ENCODE results near the gene ZNF142. TPM values are rescaled to one million over a fixed set of nuclear protein-coding genes. Genes with fewer than 3 reads are reported as not detected.

The ZNF142 gene
- total and polyA plus RNA-seq, 10 donors = 2.9 to 33.0 (median 29.3) TPM

DNA sequence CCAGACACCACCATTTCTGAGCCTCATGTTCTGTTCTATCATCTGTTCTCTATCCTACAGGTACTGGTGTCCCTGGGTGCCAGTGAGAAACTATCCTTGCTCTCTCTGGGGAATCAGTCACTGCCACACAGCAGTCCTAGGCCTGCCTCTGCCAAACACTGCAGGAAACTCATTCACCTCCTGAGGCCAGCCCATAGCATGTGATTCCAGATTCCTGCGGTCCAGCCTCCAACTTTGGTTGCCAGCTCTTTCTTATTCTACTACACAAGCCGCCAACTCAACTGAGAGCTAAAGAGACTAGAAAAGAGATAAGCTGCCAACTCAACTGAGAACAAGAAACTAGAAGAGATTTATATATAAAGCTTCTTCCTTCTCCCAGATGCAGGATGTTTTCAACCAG is 42.4 kb upstream of the ZNF142 start:
- Histone ChIP-seq H3K9me3 (no peaks in the 10 kb centered on the region), H3K4me1 (no peaks in the 10 kb centered on the region), H3K27ac (no peak overlapping the region), H3K36me3 (peaks cover 0 to 40% (median 10%) of the 10 kb centered on the region in 6 donors), H3K4me3 (no peak overlapping the region), H3K27me3 (replicated peaks in 1 of 7) (no peaks in the 10 kb centered on the region)
- no peak for DNase-seq
- intact Hi-C loops (cut with DNase I; ENCODE audit: low total_unique reads) = no loop called here
- WGBS, 5 donors = 92 to 98% (median 97%) methylated on average over 2 of the region's 2 CpGs
- TF ChIP-seq POLR2AphosphoS5 (IDR thresholded peaks at IDR 0.05) = no peak
- TF ChIP-seq, protein P1, sequence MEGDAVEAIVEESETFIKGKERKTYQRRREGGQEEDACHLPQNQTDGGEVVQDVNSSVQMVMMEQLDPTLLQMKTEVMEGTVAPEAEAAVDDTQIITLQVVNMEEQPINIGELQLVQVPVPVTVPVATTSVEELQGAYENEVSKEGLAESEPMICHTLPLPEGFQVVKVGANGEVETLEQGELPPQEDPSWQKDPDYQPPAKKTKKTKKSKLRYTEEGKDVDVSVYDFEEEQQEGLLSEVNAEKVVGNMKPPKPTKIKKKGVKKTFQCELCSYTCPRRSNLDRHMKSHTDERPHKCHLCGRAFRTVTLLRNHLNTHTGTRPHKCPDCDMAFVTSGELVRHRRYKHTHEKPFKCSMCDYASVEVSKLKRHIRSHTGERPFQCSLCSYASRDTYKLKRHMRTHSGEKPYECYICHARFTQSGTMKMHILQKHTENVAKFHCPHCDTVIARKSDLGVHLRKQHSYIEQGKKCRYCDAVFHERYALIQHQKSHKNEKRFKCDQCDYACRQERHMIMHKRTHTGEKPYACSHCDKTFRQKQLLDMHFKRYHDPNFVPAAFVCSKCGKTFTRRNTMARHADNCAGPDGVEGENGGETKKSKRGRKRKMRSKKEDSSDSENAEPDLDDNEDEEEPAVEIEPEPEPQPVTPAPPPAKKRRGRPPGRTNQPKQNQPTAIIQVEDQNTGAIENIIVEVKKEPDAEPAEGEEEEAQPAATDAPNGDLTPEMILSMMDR (IDR thresholded peaks at IDR 0.05 in 8 of 11, conservative IDR thresholded peaks at IDR 0.05 in 3 of 11) = no peak
- TF ChIP-seq POLR2A (IDR thresholded peaks at IDR 0.05) = no peak

DNA sequence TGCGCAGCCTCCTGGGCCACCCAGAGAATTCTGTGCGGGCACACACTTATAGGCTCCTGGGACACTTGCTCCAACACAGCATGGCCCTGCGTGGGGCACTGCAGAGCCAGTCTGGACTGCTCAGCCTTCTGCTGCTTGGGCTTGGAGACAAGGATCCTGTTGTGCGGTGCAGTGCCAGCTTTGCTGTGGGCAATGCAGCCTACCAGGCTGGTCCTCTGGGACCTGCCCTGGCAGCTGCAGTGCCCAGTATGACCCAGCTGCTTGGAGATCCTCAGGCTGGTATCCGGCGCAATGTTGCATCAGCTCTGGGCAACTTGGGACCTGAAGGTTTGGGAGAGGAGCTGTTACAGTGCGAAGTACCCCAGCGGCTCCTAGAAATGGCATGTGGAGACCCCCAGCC is 39.5 kb upstream of the ZNF142 start:
- no peaks in the 10 kb centered on the region for H3K4me1 ChIP-seq
- DNase-seq = no peak
- H3K36me3 ChIP-seq = peaks cover 0 to 58% (median 14%) of the 10 kb centered on the region in 6 donors
- H3K4me3 ChIP-seq = no peak overlapping the region
- 96 to 99% (median 97%) methylated on average over 6 to 8 of the region's 8 CpGs for WGBS, 5 donors
- no peaks in the 10 kb centered on the region for H3K9me3 ChIP-seq
- no peak for TF ChIP-seq POLR2AphosphoS5 (IDR thresholded peaks at IDR 0.05)
- H3K27ac ChIP-seq = no peak overlapping the region
- intact Hi-C loops (cut with DNase I; ENCODE audit: low total_unique reads) = no loop called here
- H3K27me3 ChIP-seq (replicated peaks in 1 of 7) = no peaks in the 10 kb centered on the region

DNA sequence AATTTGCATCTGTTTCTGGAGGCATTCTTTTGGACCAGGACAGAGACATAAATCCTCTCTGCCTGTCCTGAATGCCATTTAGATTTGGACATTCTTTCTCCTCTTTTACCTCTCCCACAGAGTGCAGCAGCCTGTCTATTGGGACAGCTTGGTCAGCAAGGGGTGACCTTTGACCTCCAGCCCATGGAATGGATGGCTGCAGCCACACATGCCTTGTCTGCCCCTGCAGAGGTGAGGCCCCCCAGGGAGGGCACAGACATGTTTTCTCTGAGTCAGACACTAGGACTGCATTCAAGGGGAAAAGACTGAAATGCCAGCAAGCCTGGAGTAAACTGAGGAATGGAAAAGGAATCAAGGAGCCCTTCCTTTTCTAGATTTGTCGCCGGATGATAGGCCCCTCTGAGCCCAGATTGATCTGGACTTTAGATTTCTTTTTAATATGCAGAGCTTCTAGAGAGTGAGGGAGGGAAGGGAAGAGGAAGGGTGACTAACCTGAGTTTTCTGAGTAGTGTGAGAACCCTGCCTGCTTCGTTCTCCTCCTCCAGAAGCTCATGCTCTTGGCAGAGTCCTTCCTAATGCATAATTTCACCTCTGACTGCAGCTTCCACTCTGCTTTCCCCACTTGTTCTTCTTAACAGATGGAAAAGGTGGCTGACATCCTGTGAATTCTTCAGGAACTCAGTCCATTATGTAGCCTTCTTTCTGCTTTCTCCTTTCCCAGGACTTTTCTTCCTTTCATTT is 35.2 kb upstream of the ZNF142 start:
- 86 to 93% (median 91%) methylated on average over 3 of the region's 3 CpGs for WGBS, 5 donors
- Histone ChIP-seq H3K4me3 (no peak overlapping the region), H3K27ac (no peak overlapping the region), H3K36me3 (peaks cover 0 to 88% (median 42%) of the 10 kb centered on the region in 6 donors), H3K4me1 (no peaks in the 10 kb centered on the region), H3K9me3 (no peaks in the 10 kb centered on the region), H3K27me3 (replicated peaks in 1 of 7) (no peaks in the 10 kb centered on the region)
- no peak for DNase-seq
- TF ChIP-seq POLR2A (IDR thresholded peaks at IDR 0.05) (no peak), POLR2AphosphoS5 (IDR thresholded peaks at IDR 0.05) (no peak)
- TF ChIP-seq, protein P1 (IDR thresholded peaks at IDR 0.05 in 8 of 11, conservative IDR thresholded peaks at IDR 0.05 in 3 of 11) = no peak
- intact Hi-C loops (cut with DNase I; ENCODE audit: low total_unique reads) = no loop called here

DNA sequence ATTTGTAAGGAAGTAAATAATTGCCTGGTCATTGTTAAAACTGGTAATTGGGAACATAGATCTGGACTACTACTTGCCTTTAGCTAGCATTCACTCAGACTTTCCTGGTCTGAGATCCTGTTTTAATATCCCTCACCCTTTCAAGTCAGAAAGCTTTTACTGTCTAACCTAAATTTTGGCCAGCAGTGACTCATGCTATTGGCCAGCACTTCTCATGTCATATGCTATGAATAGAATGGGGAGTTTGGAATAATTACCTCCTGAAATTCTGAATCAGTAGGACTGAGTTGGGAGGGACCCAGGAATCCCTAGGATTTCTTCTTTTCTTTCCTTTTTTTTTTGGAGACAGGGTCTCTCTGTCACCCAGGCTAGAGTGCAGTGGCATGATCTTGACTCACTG is 31.8 kb upstream of the ZNF142 start:
- H3K27me3 ChIP-seq (replicated peaks in 1 of 7) = no peaks in the 10 kb centered on the region
- H3K4me1 ChIP-seq = peaks cover 0 to 5% (median 0%) of the 10 kb centered on the region in 6 donors
- H3K36me3 ChIP-seq = peaks cover 0 to 69% (median 36%) of the 10 kb centered on the region in 6 donors
- no peaks in the 10 kb centered on the region for H3K9me3 ChIP-seq
- no peak for DNase-seq
- intact Hi-C loops (cut with DNase I; ENCODE audit: low total_unique reads) = no loop called here
- TF ChIP-seq POLR2AphosphoS5 (IDR thresholded peaks at IDR 0.05) (no peak), POLR2A (IDR thresholded peaks at IDR 0.05) (no peak)
- TF ChIP-seq, protein P1 (IDR thresholded peaks at IDR 0.05 in 8 of 11, conservative IDR thresholded peaks at IDR 0.05 in 3 of 11) = no peak
- H3K27ac ChIP-seq = no peak overlapping the region
- H3K4me3 ChIP-seq = no peak overlapping the region
